Thyroid gland (tissue), 4 donors: ENCODE data around the gene WNT9A. TPM values are rescaled to one million over a fixed set of nuclear protein-coding genes. Genes with fewer than 3 reads are reported as not detected.

Source experiments
- DNase-seq, 2 donors: peaks; one replicate each; pipeline ENCODE4 v3.0.0-alpha.2; 2019
- H3K27ac ChIP-seq, 3 donors: fragments of 200-600 bp; sonication (generic); 1 replicate in 2 of 3; 2 replicates in 1 of 3; pipeline ENCODE4 v1.5.1; 2016 to 2019; ENCODE audit warnings: mild to moderate bottlenecking in 1 of 3, moderate library complexity in 1 of 3
- H3K27me3 ChIP-seq: fragments of 200-600 bp; sonication (generic); one replicate; pipeline ENCODE4 v1.5.1; 2019
- H3K36me3 ChIP-seq, 2 donors: fragments of 200-600 bp; sonication (generic); one replicate each; pipeline ENCODE4 v1.5.1; 2016 to 2019
- H3K4me1 ChIP-seq, 2 donors: fragments of 200-600 bp; sonication (generic); one replicate each; pipeline ENCODE4 v1.5.1; 2017 to 2019
- H3K4me3 ChIP-seq, 3 donors: fragments of 200-600 bp; sonication (generic); replicated peaks in 1 of 3; 1 replicate in 2 of 3; 2 replicates in 1 of 3; pipeline ENCODE4 v1.5.1; 2016; ENCODE audit warnings: mild to moderate bottlenecking in 1 of 3
- H3K9me3 ChIP-seq: fragments of 200-600 bp; sonication (generic); one replicate; pipeline ENCODE4 v1.5.1; 2017
- POLR2A ChIP-seq, 2 donors: fragments of 450-650 bp; IDR thresholded peaks; one replicate each; pipeline ENCODE4 v1.6.1; 2017; ENCODE audit warnings: antibody characterized with exemption in 2 of 2, mild to moderate bottlenecking in 2 of 2, moderate library complexity in 1 of 2
- WGBS, 2 donors: methylation state at CpG; one replicate each; pipeline ENCODE4 v1.1.5; 2017; 5-methylcytosine and 5-hydroxymethylcytosine counted together
- intact Hi-C: fragments of 100-400 bp; cut with DNase I; formaldehyde crosslinking; loops from one replicate; pipeline ENCODE4 v1.15.1; 2023
- total RNA-seq, 4 donors: library from RNA; depleted of rRNA; stranded (reverse); fragments of >200 nt; gene quantifications; one replicate each; pipeline ENCODE4 v1.2.3, GENCODE V29; 2016
- TF ChIP-seq, protein P1 (sequence below), 6 experiments: fragments of 200-600 bp in 3 of 6; fragments of 450-650 bp in 3 of 6; sonication (generic) in 3 of 6; IDR thresholded peaks; one replicate each; pipeline ENCODE4 v1.5.1; 2016 to 2019; ENCODE audit warnings: antibody characterized with exemption in 6 of 6, mild to moderate bottlenecking in 2 of 6, inconsistent platforms in 1 of 6, moderate library complexity in 1 of 6

Gene WNT9A
- total RNA-seq, 4 donors from 2014 or later: 2.5 to 4.3 (median 3.4) TPM

DNA sequence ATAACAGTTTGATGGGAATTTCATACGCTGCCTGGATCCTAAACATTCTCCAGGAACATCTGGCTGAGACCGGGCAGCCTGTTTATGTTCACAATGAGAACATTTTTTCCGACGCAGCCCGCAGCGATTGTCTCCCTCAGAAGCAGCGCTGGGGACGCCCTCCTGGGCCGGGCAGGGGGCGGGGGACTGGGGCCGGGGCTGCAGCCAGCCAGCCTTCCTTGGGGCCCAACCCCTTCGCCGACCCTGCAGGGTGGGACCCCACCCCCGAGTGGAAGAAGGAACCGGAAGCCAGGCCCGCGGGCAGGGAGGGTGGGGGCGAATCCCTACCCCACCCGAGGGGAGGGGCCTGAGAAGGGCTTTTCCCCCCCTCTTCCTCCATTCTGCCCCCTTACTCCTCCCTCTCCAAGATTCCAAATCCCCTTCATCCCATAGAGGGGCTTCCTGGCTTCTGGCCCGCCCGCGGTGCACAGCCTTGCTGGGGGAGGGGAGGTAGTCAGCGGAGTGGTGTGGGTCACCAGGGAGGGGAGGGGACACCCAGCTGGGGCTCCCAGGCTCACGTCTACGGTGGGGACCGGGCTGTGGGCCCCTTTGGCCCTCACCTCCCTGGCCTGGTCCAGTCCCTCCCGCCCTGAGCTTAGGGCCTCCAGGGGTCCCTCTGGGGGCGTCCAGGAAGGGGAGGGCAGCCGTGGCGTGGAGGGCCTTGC lies 60.6 kb downstream of the WNT9A start:
- intact Hi-C loops: no loop called here
- no peaks in the 10 kb centered on the region for H3K27me3 ChIP-seq
- 0 to 1% methylated on average over 10 to 17 of the region's 30 CpGs for WGBS, 2 donors
- peaks cover 7 to 23% of the 10 kb centered on the region in 2 donors for H3K4me1 ChIP-seq
- peak; percentile 49 to 50 for DNase-seq
- TF ChIP-seq, protein P1, sequence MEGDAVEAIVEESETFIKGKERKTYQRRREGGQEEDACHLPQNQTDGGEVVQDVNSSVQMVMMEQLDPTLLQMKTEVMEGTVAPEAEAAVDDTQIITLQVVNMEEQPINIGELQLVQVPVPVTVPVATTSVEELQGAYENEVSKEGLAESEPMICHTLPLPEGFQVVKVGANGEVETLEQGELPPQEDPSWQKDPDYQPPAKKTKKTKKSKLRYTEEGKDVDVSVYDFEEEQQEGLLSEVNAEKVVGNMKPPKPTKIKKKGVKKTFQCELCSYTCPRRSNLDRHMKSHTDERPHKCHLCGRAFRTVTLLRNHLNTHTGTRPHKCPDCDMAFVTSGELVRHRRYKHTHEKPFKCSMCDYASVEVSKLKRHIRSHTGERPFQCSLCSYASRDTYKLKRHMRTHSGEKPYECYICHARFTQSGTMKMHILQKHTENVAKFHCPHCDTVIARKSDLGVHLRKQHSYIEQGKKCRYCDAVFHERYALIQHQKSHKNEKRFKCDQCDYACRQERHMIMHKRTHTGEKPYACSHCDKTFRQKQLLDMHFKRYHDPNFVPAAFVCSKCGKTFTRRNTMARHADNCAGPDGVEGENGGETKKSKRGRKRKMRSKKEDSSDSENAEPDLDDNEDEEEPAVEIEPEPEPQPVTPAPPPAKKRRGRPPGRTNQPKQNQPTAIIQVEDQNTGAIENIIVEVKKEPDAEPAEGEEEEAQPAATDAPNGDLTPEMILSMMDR (IDR thresholded peaks at IDR 0.05): no peak
- no peak for TF ChIP-seq POLR2A (IDR thresholded peaks at IDR 0.05)
- H3K36me3 ChIP-seq: no peaks in the 10 kb centered on the region
- peak overlapping the region; percentile 3 to 68 (median 52) for H3K4me3 ChIP-seq
- H3K9me3 ChIP-seq: no peaks in the 10 kb centered on the region
- H3K27ac ChIP-seq: peak overlapping the region; percentile 61 to 80 (median 73)

DNA sequence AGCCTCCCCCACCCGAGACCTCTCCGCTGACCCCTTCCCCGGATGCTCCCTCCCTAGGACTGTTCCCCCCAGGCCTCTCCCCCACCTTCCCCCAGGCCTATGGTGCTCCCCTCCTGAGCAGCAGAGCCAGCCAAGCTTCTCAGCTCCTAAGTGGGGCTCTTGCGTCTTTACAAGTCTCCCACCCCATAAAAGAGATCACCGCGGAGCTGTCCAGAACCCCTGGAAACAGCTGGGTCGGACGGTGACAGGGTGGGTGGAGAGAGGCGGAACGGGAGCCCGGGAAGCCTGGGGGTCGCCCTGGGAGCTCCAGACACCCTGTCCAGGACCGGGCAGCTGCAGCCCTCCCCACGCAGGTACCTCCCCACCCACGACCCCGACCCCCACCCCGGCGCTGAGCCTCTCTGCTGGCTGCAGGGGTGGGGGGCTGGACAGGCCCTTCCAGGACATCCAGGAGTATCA lies 61.2 kb downstream of the WNT9A start:
- Histone ChIP-seq H3K9me3 (no peaks in the 10 kb centered on the region), H3K4me3 (peak overlapping the region in 1 of 3 donors; percentile 52), H3K4me1 (peaks cover 7 to 23% of the 10 kb centered on the region in 2 donors), H3K27me3 (no peaks in the 10 kb centered on the region), H3K36me3 (no peaks in the 10 kb centered on the region), H3K27ac (peak overlapping the region in 2 of 3 donors; percentile 61 to 73)
- no peak for TF ChIP-seq POLR2A (IDR thresholded peaks at IDR 0.05)
- TF ChIP-seq, protein P1 (IDR thresholded peaks at IDR 0.05): no peak
- 18 to 50% methylated on average over 1 to 7 of the region's 18 CpGs for WGBS, 2 donors
- intact Hi-C loops: no loop called here
- DNase-seq: no peak

DNA sequence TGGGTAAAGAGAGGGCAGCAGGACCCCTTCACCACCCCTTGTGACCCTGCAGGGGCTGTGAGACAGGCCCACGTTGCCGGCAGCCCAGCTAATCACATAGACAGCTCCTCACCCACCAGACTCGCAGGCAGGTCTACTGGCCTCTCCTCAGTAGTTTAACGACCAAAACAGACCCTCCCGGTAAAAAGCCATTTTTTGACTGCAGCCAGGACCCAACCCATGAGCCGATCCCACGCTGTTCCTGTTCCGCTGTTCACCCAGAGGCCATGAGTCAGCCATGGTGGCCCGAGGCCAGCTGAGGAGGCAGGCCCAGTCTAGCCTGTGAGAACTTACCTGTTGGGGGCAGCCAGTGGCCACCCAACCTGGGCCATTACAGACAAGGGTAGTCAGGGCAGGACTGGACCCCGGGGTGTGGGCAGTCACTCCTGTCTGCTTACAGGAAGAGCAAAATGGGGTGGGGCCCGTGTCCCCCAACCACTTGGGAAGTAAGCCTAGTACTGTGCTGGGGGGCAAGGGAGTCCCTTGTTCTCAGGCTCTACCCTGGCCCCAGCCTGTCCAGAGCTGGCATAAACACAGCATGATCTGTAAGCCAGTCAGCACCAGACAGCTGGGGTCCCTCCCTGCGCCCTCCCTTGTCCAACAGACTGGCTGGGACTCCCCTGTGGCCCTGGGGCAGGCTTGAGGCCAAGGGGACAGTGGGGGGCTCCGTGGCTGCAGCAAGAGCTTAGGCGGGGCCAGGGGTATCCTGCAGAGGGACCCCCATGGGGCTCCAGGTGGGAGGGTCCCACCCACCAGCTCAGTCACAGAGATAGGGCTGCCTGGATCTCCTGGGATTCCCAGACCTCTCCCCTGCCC lies 61.9 kb downstream of the WNT9A start:
- WGBS, 2 donors: 64% methylated on average over 10 to 12 of the region's 14 CpGs
- DNase-seq: peak; percentile 27 to 39
- intact Hi-C loops: no loop called here
- Histone ChIP-seq H3K4me3 (no peak overlapping the region), H3K27ac (no peak overlapping the region), H3K36me3 (no peaks in the 10 kb centered on the region), H3K4me1 (peaks cover 7 to 23% of the 10 kb centered on the region in 2 donors), H3K9me3 (no peaks in the 10 kb centered on the region), H3K27me3 (no peaks in the 10 kb centered on the region)
- TF ChIP-seq POLR2A (IDR thresholded peaks at IDR 0.05): no peak
- TF ChIP-seq, protein P1 (IDR thresholded peaks at IDR 0.05): no peak

DNA sequence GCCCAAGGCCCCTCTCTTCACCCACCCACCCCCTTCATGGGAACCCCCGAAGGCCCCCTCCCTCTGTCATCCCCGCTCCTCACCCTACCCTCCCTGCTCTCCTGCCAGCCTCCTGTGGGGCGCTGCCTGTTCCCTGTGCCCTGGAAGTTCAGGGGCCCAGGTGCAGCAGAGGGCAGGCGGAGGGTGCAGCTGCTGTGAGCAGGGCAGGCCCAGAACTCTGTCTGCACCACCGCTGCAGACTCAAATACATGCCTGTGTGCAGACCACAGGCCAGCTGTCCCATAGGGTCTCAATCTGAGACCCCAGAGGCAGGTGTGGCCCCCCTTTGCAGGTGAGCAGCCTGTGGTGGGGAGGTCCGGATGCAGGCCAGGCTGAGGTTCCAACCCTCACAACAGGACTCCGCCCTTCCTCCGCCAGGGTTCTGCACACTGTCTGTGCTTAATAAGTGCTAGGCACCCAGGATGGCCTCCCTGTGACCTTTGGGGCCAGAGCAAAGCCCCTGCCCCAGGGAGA lies 62.5 kb downstream of the WNT9A start:
- Histone ChIP-seq H3K4me3 (no peak overlapping the region), H3K36me3 (no peaks in the 10 kb centered on the region), H3K27ac (no peak overlapping the region), H3K27me3 (no peaks in the 10 kb centered on the region), H3K9me3 (no peaks in the 10 kb centered on the region), H3K4me1 (peaks cover 7 to 23% of the 10 kb centered on the region in 2 donors)
- TF ChIP-seq, protein P1 (IDR thresholded peaks at IDR 0.05): no peak
- DNase-seq: no peak
- 93% methylated on average over 7 of the region's 8 CpGs for WGBS, 2 donors
- intact Hi-C loops: no loop called here
